ENCODE results near the gene BCL2L13. TPM values are rescaled to one million over a fixed set of nuclear protein-coding genes. Genes with fewer than 3 reads are reported as not detected.

Gene BCL2L13
- total RNA-seq, 1 donor from 2014 or later = 40.8 TPM

- Histone ChIP-seq H3K36me3 (no peaks in the 10 kb centered on the region), H3K27ac (no peak overlapping the region), H3K9me3 (no peaks in the 10 kb centered on the region), H3K4me3 (no peak overlapping the region), H3K27me3 (no peaks in the 10 kb centered on the region), H3K4me1 (no peaks in the 10 kb centered on the region)
- intact Hi-C loops (cut with DNase I) = no loop called here
- DNase-seq (no peak), ATAC-seq (no peak)
- no peak for TF ChIP-seq CTCF (IDR thresholded peaks at IDR 0.05)
Observed at GRCh38 chr22:17716529-17716928, 78.0 kb downstream of the BCL2L13 start.

GRCh38 chr22:17717708-17718107 lies 79.2 kb downstream of the BCL2L13 start:
- Histone ChIP-seq H3K4me1 (no peaks in the 10 kb centered on the region), H3K27ac (no peak overlapping the region), H3K4me3 (no peak overlapping the region), H3K27me3 (no peaks in the 10 kb centered on the region), H3K36me3 (no peaks in the 10 kb centered on the region), H3K9me3 (no peaks in the 10 kb centered on the region)
- DNase-seq (no peak), ATAC-seq (no peak)
- intact Hi-C loops (cut with DNase I) = no loop called here
- no peak for TF ChIP-seq CTCF (IDR thresholded peaks at IDR 0.05)

- Histone ChIP-seq H3K4me1 (no peaks in the 10 kb centered on the region), H3K27ac (no peak overlapping the region), H3K4me3 (no peak overlapping the region), H3K9me3 (no peaks in the 10 kb centered on the region), H3K27me3 (no peaks in the 10 kb centered on the region), H3K36me3 (no peaks in the 10 kb centered on the region)
- no peak for ATAC-seq
- TF ChIP-seq CTCF (IDR thresholded peaks at IDR 0.05) = no peak
- no peak for DNase-seq
- intact Hi-C loops (cut with DNase I) = no loop called here
Observed at GRCh38 chr22:17719911-17720310, 81.4 kb downstream of the BCL2L13 start.

- Histone ChIP-seq H3K4me1 (peaks cover 5% of the 10 kb centered on the region), H3K27me3 (no peaks in the 10 kb centered on the region), H3K4me3 (no peak overlapping the region), H3K36me3 (peaks cover 23% of the 10 kb centered on the region), H3K9me3 (no peaks in the 10 kb centered on the region), H3K27ac (no peak overlapping the region)
- ATAC-seq = no peak
- TF ChIP-seq CTCF (IDR thresholded peaks at IDR 0.05) = no peak
- DNase-seq = no peak
- intact Hi-C loops (cut with DNase I) = no loop called here
Observed at GRCh38 chr22:17724241-17724640, 85.7 kb downstream of the BCL2L13 start.

- no peak for TF ChIP-seq CTCF (IDR thresholded peaks at IDR 0.05)
- Histone ChIP-seq H3K9me3 (no peaks in the 10 kb centered on the region), H3K4me3 (no peak overlapping the region), H3K27ac (no peak overlapping the region), H3K36me3 (peaks cover 29% of the 10 kb centered on the region), H3K27me3 (no peaks in the 10 kb centered on the region), H3K4me1 (peaks cover 5% of the 10 kb centered on the region)
- ATAC-seq = no peak
- no peak for DNase-seq
- intact Hi-C loops (cut with DNase I) = no loop called here
Observed at GRCh38 chr22:17724678-17725499, 86.3 kb downstream of the BCL2L13 start.

GRCh38 chr22:17725500-17725796 lies 86.9 kb downstream of the BCL2L13 start:
- TF ChIP-seq CTCF (IDR thresholded peaks at IDR 0.05) = no peak
- ATAC-seq (no peak), DNase-seq (no peak)
- H3K9me3 ChIP-seq = no peaks in the 10 kb centered on the region
- no peak overlapping the region for H3K4me3 ChIP-seq
- peaks cover 5% of the 10 kb centered on the region for H3K4me1 ChIP-seq
- no peaks in the 10 kb centered on the region for H3K27me3 ChIP-seq
- peaks cover 35% of the 10 kb centered on the region for H3K36me3 ChIP-seq
- no peak overlapping the region for H3K27ac ChIP-seq
- intact Hi-C loops (cut with DNase I) = no loop called here

Measured in upper lobe of right lung (tissue), 1 donor.